Measurements from ENCODE around the gene PBXIP1. TPM values are rescaled to one million over a fixed set of nuclear protein-coding genes. Genes with fewer than 3 reads are reported as not detected.

The PBXIP1 gene
- 62.4 TPM for polyA plus RNA-seq (2013, experiment 1 of 2)
- 52.6 TPM for polyA plus RNA-seq (2013, experiment 2 of 2)

- Histone ChIP-seq H3K36me3 (ENCODE audit: control insufficient read depth, insufficient read depth, low read length) (peaks cover 30% of the 10 kb centered on the region), H3K9me3 (ENCODE audit: control insufficient read depth, low read length) (no peaks in the 10 kb centered on the region), H3K4me1 (ENCODE audit: control insufficient read depth, insufficient read depth, low read length, poor library complexity, severe bottlenecking) (peaks cover 37% of the 10 kb centered on the region), H3K4me3 (ENCODE audit: extremely low read depth, insufficient read depth, low read length, poor library complexity, severe bottlenecking) (peak within 1 kb of the TSS; percentile 61), H3K27ac (ENCODE audit: low read depth, low read length, severe bottlenecking) (peak within 1 kb of the TSS; percentile 98)
- 0% methylated on average over 11 to 14 of the region's 18 CpGs for WGBS, 2 experiments (ENCODE audit: insufficient coverage in 2 of 2)
These were observed at the start of gene PBXIP1 for GRCh38 chr1:154955718-154956543. PBXIP1 (minus strand) TSS chr1:154956099; CDS start chr1:154953721, 2,378 bp downstream.

- Histone ChIP-seq H3K9me3 (ENCODE audit: control insufficient read depth, low read length) (no peaks in the 10 kb centered on the region), H3K36me3 (ENCODE audit: control insufficient read depth, insufficient read depth, low read length) (no peaks in the 10 kb centered on the region), H3K27ac (ENCODE audit: low read depth, low read length, severe bottlenecking) (no peak overlapping the region), H3K4me1 (ENCODE audit: control insufficient read depth, insufficient read depth, low read length, poor library complexity, severe bottlenecking) (peaks cover 12% of the 10 kb centered on the region), H3K4me3 (ENCODE audit: extremely low read depth, insufficient read depth, low read length, poor library complexity, severe bottlenecking) (no peak overlapping the region)
- whole genome bisulfite sequencing, 2 experiments (ENCODE audit: insufficient coverage in 2 of 2) = 88 to 94% methylated on average over 4 to 10 of the region's 17 CpGs
These were observed 49.4 kb upstream of the PBXIP1 start for GRCh38 chr1:155005076-155006011.

GRCh38 chr1:155004352-155005075 is 48.6 kb upstream of the PBXIP1 start:
- Histone ChIP-seq H3K36me3 (ENCODE audit: control insufficient read depth, insufficient read depth, low read length) (no peaks in the 10 kb centered on the region), H3K27ac (ENCODE audit: low read depth, low read length, severe bottlenecking) (peak overlapping the region; percentile 30), H3K4me3 (ENCODE audit: extremely low read depth, insufficient read depth, low read length, poor library complexity, severe bottlenecking) (peak overlapping the region; percentile 79), H3K4me1 (ENCODE audit: control insufficient read depth, insufficient read depth, low read length, poor library complexity, severe bottlenecking) (peaks cover 17% of the 10 kb centered on the region), H3K9me3 (ENCODE audit: control insufficient read depth, low read length) (no peaks in the 10 kb centered on the region)
- WGBS, 2 experiments (ENCODE audit: insufficient coverage in 2 of 2) = 59 to 86% methylated on average over 2 to 4 of the region's 5 CpGs

- H3K36me3 ChIP-seq (ENCODE audit: control insufficient read depth, insufficient read depth, low read length) = no peaks in the 10 kb centered on the region
- peak overlapping the region; percentile 79 for H3K4me3 ChIP-seq (ENCODE audit: extremely low read depth, insufficient read depth, low read length, poor library complexity, severe bottlenecking)
- H3K4me1 ChIP-seq (ENCODE audit: control insufficient read depth, insufficient read depth, low read length, poor library complexity, severe bottlenecking) = peaks cover 17% of the 10 kb centered on the region
- WGBS, 2 experiments (ENCODE audit: insufficient coverage in 2 of 2) = 0 to 2% methylated on average over 3 to 8 of the region's 34 CpGs
- peak overlapping the region; percentile 30 for H3K27ac ChIP-seq (ENCODE audit: low read depth, low read length, severe bottlenecking)
- no peaks in the 10 kb centered on the region for H3K9me3 ChIP-seq (ENCODE audit: control insufficient read depth, low read length)
These were observed 48.0 kb upstream of the PBXIP1 start for GRCh38 chr1:155003766-155004351.

- WGBS, 2 experiments (ENCODE audit: insufficient coverage in 2 of 2) = 0% methylated on average over 12 to 16 of the region's 37 CpGs
- Histone ChIP-seq H3K36me3 (ENCODE audit: control insufficient read depth, insufficient read depth, low read length) (no peaks in the 10 kb centered on the region), H3K9me3 (ENCODE audit: control insufficient read depth, low read length) (no peaks in the 10 kb centered on the region), H3K27ac (ENCODE audit: low read depth, low read length, severe bottlenecking) (peak overlapping the region; percentile 41), H3K4me1 (ENCODE audit: control insufficient read depth, insufficient read depth, low read length, poor library complexity, severe bottlenecking) (peaks cover 17% of the 10 kb centered on the region), H3K4me3 (ENCODE audit: extremely low read depth, insufficient read depth, low read length, poor library complexity, severe bottlenecking) (peak overlapping the region; percentile 79)
These were observed 47.4 kb upstream of the PBXIP1 start for GRCh38 chr1:155003227-155003765.

- WGBS, 2 experiments (ENCODE audit: insufficient coverage in 2 of 2) = 1 to 2% methylated on average over 21 to 27 of the region's 35 CpGs
- no peaks in the 10 kb centered on the region for H3K9me3 ChIP-seq (ENCODE audit: control insufficient read depth, low read length)
These were observed 46.7 kb upstream of the PBXIP1 start, which contains the start of gene ZBTB7B for GRCh38 chr1:155002464-155003226. ZBTB7B (plus strand) TSS chr1:155002802; CDS start chr1:155014661, 11,859 bp downstream.

GRCh38 chr1:155001675-155002463 is 46.0 kb upstream of the PBXIP1 start:
- peak overlapping the region; percentile 61 for H3K4me3 ChIP-seq (ENCODE audit: extremely low read depth, insufficient read depth, low read length, poor library complexity, severe bottlenecking)
- 0% methylated on average over 10 of the region's 38 CpGs for WGBS, 2 experiments (ENCODE audit: insufficient coverage in 2 of 2)
- H3K9me3 ChIP-seq (ENCODE audit: control insufficient read depth, low read length) = no peaks in the 10 kb centered on the region
- H3K4me1 ChIP-seq (ENCODE audit: control insufficient read depth, insufficient read depth, low read length, poor library complexity, severe bottlenecking) = peaks cover 17% of the 10 kb centered on the region
- H3K36me3 ChIP-seq (ENCODE audit: control insufficient read depth, insufficient read depth, low read length) = no peaks in the 10 kb centered on the region
- H3K27ac ChIP-seq (ENCODE audit: low read depth, low read length, severe bottlenecking) = peak overlapping the region; percentile 89

More at GRCh38 chr1:155002464-155003226, 46.7 kb upstream of the PBXIP1 start, which contains the start of gene ZBTB7B:
- Histone ChIP-seq H3K27ac (ENCODE audit: low read depth, low read length, severe bottlenecking) (peak within 1 kb of the TSS; percentile 89), H3K4me3 (ENCODE audit: extremely low read depth, insufficient read depth, low read length, poor library complexity, severe bottlenecking) (peak within 1 kb of the TSS; percentile 79), H3K4me1 (ENCODE audit: control insufficient read depth, insufficient read depth, low read length, poor library complexity, severe bottlenecking) (peaks cover 17% of the 10 kb centered on the region), H3K36me3 (ENCODE audit: control insufficient read depth, insufficient read depth, low read length) (no peaks in the 10 kb centered on the region)

- H3K4me1 ChIP-seq (ENCODE audit: control insufficient read depth, insufficient read depth, low read length, poor library complexity, severe bottlenecking) = peaks cover 17% of the 10 kb centered on the region
- H3K9me3 ChIP-seq (ENCODE audit: control insufficient read depth, low read length) = no peaks in the 10 kb centered on the region
- WGBS, 2 experiments (ENCODE audit: insufficient coverage in 2 of 2) = 1 to 2% methylated on average over 9 to 11 of the region's 11 CpGs
- peak overlapping the region; percentile 61 for H3K4me3 ChIP-seq (ENCODE audit: extremely low read depth, insufficient read depth, low read length, poor library complexity, severe bottlenecking)
- peak overlapping the region; percentile 89 for H3K27ac ChIP-seq (ENCODE audit: low read depth, low read length, severe bottlenecking)
- H3K36me3 ChIP-seq (ENCODE audit: control insufficient read depth, insufficient read depth, low read length) = no peaks in the 10 kb centered on the region
These were observed 45.5 kb upstream of the PBXIP1 start for GRCh38 chr1:155001425-155001674.
